ENCODE results near the gene RBM41. TPM values are rescaled to one million over a fixed set of nuclear protein-coding genes. Genes with fewer than 3 reads are reported as not detected.
A peak's percentile ranks its signal among the peaks of the same experiment; 100 is the strongest.
"Not testable (repeated sequence)": the region's sequence is repeated elsewhere in the genome, so short reads cannot be mapped to it uniquely, and the experiment has no call there.

The RBM41 gene
- 36.1 TPM for polyA plus RNA-seq (ENCODE audit: insufficient read length)
- long read RNA-seq, donor 1, result 0 reads
- long read RNA-seq, donor 2, partial matches to known transcripts, result 10 of 12 reads
- long read RNA-seq, donor 2, other reads (novel, unspliced or antisense), result 0 of 12 reads
- long read RNA-seq, donor 3, result 0 reads
- long read RNA-seq, donor 4, partial matches to known transcripts, result 0 of 1 reads
- long read RNA-seq, donor 4, other reads (novel, unspliced or antisense), result 0 of 1 reads
- long read RNA-seq, donor 5, result 0 reads
- long read RNA-seq, donor 6, partial matches to known transcripts, result 0 of 3 reads
- long read RNA-seq, donor 6, other reads (novel, unspliced or antisense), result 0 of 3 reads
- long read RNA-seq, donor 7, partial matches to known transcripts, result 19 of 20 reads
- long read RNA-seq, donor 7, other reads (novel, unspliced or antisense), result 0 of 20 reads
- long read RNA-seq, donor 8, result 0 reads

DNA sequence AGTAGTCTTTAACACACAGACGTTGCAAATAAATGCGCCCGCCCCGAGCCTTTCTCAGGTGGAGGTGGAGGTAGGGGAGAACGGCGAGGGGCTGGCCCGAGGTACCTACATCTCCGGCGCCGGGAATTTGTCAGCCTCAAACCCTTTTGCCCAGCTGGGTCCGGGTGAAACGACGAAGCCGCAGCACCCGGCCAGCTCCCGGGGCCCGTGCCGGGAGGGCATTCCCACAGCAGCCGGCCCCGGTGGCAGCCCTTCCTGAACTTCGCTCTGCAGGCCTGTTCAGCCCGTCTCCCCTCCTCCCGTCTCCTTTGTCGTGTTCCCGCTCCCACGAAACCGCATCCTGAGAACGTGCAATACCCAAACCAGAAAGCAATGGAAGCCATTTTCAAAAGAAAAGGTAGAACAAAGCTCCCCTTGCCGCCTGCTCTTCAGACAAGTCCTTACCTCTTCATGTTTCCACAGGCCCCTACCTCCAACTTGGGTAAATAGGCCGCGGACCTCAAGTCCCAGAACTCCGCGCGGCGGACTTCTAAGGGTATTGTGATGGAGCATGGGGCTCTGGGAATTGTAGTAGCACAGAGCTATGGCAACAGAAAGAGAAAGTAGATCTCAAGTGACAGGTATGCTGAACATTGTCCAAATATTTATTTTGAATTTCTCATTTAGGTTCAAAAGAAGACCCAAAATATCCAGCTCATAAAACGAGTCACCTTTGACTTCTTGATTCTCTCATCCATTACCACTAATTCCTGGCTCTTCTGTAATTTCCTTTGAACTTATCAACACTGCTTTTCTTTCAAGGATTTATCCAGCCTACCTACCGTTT lies at the start of gene RBM41:
TSS of gene RBM41 (minus strand) at position 501 of the 826 bp plus-strand sequence. CDS start at position 452, 49 bp downstream.
- DNase-seq, result peak; percentile 78

DNA sequence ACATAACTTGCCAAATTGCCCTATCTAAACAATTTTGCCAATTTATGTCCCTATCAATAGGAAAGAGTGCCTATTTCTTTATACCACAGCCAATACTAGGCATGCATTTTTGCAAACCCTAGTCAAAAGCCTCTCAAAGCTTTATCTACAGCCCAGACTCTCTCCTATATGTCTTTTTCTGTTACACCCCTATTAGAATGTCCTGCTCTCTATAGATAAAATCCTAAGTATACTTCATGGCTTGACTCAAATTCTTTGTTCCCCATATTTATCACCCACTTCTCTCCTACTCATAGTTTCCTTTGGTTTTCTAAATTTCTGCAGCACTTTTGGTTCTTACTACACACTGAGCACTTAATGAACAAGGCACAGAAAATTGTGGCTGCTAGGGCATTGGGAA lies 49.6 kb upstream of the RBM41 start:
- DNase-seq, result no peak

DNA sequence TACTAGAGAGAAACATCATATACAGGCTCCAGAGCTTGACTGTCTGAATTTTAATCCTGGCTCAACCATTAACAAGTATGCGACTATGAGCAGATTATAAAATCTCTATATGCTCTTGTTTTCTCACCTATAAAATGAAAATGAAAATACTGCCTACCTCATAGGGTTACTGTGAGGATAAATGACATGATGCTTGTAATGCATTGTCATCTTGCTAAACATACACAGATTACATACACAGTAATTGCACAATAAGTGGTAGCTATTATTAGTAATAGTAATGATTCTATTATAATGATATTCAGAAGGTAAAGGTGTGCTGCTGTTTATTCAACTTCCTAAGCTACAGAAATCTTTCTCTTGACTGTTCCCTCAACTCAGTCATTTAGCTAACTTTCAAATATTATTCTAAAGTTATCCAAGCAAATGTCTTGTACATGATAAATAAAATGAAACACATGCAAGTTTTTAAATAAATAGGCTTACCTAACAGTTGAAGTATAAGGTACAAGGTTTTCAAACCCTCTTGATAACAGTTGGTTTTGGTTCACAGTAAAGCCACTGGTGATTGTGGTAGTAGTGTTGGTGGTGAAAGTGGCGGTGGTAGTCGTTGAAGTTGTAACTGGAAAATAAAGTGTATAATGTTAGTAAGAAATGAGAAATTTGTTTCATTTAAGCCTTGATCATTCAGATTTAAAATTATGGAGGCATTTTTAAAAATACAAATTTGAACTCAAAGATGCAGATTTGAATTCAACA lies 48.7 kb upstream of the RBM41 start:
- no peak for DNase-seq

DNA sequence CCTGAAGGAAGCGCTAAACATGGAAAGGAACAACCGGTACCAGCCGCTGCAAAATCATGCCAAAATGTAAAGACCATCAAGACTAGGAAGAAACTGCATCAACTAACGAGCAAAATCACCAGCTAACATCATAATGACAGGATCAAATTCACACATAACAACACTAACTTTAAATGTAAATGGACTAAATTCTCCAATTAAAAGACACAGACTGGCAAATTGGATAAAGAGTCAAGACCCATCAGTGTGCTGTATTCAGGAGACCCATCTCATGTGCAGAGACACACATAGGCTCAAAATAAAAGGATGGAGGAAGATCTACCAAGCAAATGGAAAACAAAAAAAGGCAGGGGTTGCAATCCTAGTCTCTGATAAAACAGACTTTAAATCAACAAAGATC lies 39.0 kb upstream of the RBM41 start:
- DNase-seq, result not testable (repeated sequence)

DNA sequence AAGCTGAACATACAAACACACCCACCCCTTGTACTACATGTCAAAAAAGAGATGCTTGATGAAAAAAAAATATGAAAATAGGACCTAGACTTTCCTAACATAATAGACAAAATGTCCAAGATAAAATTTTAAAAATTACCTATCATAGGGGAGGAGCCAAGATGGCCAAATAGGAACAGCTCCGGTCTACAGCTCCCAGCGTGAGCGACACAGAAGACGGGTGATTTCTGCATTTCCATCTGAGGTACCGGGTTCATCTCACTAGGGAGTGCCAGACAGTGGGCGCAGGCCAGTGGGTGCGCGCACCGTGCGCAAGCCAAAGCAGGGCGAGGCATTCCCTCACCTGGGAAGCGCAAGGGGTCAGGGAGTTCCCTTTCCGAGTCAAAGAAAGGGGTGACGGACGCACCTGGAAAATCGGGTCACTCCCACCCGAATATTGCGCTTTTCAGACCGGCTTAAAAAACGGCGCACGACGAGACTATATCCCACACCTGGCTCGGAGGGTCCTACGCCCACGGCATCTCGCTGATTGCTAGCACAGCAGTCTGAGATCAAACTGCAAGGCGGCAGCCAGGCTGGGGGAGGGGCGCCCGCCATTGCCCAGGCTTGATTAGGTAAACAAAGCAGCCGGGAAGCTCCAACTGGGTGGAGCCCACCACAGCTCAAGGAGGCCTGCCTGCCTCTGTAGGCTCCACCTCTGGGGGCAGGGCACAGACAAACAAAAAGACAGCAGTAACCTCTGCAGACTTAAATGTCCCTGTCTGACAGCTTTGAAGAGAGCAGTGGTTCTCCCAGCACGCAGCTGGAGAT lies 37.2 kb upstream of the RBM41 start:
- not testable (repeated sequence) for DNase-seq

DNA sequence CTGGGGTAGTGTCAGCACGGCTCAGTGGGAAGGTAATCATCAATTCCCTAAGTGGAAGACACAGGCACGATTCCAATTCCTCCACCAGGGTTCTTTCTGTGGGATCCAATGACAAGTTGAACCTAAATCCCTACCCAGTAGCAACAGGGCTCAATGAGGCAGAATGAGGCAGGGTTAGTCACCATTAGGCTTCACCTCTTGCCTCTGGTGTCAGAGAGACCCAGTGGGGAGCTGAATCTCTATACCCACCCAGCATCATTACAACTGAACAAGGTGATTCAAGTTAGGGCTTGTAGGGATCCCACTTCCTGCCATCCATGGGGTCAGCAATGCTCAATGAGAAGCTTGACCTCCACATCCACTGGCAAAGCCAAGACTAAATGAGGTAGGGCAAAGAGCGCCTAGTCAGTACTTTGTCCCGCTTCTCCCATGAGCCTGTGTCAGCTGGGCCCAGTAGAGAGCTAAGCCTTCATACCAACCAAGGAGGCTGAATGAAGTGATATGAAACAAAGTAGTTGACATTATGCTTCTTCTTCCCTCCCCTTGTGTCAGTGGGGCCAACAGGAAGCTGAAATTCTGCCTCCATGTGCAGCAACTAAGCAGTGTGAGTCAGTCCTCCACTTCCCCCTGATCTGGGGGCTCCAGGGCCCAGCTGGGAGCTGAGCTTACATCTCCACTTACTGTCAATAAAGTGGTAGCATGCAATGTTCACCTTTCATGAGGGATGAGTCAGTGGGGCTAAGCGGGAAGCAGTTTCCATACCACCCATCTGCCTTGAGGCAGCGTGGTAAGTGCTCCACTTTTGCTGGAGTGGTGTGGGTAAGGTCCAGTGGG lies 36.4 kb upstream of the RBM41 start:
- DNase-seq, result no peak

DNA sequence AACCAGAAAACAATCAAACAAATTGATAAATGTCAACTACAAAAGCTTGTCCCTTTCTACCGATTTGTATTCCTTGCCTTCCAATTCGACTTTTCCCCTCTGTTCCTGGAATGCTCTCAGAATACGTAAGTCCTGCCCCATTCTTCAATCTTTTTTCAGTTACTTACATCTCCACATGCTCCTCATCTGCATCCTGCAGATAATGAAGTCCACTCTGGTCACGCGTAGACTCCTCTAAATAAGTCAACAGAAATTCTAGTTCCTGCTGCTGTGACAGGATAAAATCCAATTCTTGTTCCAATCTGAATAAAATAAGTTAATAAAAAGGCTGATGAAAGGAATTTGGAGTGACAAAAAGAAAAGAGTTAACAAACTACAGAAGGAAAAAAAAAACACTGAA lies 34.4 kb upstream of the RBM41 start:
- DNase-seq, result no peak

DNA sequence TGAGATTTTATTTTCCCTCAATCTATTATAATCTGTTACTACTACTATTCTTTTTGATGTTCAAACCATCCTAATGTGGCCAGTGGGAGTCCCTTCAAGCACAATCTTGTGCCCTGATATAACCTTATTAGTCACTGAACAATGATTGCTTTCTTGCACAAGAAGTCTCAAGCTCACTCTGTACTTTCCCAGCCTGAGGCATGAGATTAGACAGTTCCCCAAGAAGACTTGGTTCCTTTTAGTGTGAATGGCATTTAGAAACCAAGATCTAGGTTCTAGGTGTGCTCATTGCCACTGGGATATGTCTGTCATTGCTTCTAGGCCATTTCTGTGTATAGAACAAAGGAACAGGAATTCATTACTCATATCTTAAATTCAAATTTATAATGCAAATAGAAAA lies 28.0 kb upstream of the RBM41 start:
- DNase-seq, result no peak

DNA sequence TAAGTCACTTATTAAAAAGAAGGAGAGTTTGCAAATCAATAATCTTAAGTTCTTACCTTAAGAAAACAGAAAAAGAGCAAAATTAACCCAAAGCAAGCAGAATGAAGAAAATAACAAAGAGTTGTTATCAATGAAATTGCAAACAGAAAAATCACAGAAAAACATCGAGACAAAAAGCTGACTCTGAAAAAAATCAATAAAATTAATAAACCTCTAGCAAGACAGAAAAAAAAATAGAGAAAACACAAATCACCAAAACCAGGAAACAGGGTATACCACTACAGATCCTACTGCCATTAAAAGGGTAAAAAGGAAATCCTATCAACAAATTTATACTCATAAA lies 17.3 kb upstream of the RBM41 start:
- no peak for DNase-seq

DNA sequence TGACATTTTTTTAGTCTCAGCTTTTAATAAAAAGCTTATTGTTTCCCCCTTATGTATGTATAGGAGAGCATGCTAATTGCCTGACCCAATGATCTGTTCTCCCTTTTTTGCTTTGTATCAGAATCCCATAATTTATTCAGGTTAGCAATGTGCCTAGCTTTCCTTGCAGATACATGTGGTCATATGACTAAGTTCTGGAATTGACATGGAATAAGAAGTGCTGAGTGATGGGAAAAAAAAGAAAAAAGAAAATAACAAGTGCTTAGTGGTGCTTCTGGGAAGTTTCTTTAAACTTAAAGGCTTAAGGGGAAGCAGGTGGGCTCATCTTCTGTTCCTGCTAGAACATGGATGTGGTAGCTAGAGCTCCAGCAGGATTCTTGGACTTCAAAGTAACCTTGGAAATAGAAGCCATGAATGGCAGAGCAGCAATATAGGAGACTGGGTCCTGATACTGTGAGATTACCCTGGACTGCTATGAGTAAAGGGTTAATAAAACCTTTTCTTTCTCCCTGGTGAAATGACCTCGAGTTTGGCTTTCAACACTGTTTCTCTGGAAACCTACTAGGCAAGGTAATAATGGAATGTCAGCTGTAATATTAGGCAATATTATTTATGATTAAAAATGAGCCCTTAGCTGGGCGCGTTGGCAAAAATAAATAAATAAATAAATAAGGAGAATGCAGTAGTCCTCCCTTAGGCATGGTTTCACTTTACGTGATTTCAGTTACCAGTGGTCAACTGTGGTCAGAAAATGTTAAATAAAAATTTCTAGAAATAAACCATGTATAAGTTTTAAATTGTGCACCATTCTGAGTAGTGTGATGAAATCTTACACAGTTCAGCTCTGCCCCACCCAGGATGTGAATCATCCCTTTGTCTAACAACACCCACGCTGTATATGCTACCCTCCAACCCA lies 16.7 kb upstream of the RBM41 start:
- DNase-seq, result no peak

DNA sequence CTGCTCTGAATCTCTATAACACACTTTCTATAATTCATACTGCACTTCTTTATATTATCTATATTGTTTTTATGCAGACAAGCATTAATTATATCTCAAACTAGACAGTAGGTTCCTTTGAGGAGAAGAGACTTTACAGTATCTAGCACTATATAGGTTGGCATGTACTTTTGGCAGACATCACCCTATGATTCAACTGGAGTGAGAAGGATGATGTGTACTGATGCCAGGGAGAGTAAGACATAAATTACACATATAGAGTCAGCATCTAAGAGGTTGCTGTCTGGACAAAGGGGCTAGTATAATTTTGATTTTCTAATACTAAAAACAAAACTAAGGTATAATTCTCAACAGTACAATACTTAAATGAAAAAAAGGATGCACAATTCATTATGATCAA lies 5.1 kb upstream of the RBM41 start:
- no peak for DNase-seq

DNA sequence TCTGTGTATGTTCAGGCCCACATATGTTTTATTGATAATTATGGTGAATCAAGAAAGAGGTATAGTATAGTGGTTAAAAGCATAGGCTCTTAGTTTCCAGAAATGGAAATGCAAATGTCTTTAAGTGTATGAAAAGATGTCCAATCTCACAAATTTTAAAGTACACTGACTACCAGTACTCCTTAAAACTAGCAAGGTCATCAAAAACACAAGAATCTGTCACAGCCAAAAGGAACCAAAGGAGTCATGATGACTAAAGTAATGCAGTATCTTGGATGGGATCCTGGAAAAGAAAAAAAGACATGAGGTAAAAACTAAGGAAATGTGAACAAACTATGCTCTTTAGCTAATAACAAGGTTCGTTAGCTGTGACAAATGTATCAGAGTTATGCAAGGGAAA lies 661 bp upstream of the RBM41 start:
- DNase-seq, result no peak

DNA sequence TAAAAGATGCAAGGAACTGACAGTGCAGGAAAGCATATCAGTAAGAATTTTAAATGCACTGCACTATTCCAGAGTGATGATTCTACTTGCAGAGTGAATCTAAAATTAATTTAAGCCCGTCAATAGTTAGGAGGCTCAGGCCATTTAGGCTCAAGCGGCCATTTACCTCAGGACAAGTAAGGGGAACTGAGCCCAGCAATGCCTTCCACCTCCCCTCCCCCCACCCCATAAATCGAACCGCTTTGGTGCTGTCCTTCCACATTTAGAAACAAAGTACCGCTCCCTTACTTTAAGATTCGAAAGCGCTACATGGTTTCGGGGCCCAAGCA lies 665 bp downstream of the RBM41 start:
- DNase-seq, result peak; percentile 14

DNA sequence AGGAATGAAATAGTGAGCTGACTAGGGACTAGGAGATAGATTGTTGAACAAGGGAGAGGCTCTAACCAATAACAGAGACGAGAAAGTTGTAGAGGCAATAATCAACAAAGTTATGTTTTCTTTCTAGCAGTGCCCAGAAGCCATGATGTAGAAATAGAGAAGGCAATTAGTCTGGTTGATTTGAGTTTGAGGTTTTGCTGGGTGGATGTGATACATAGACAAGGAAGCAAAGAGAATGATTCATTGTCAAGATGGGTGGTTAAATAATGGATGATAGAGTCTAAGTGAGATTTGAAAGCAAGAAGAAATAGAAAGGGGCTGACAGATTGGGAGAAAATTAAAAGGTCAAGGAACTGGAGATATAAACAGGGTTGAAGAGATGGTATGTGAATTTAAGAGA lies 11.2 kb downstream of the RBM41 start:
- DNase-seq, result no peak

DNA sequence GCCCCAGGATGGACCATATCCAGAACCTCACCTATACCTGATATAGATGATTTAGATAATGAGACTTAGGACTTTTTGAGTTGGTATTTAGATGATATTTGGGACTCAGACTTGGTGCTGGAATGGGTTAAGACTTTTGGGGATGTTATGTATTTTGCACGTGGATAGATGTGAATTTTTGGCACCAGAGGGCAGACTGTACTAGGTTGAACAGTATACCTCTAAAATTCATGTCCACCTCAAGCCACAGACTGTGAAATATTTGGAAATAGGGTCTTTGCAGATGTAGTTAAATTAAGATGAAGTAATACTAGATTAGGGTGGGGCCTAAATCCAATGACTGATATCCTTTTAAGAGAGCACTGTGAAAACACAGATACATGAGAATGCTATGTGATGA lies 15.6 kb downstream of the RBM41 start:
- DNase-seq, result no peak

DNA sequence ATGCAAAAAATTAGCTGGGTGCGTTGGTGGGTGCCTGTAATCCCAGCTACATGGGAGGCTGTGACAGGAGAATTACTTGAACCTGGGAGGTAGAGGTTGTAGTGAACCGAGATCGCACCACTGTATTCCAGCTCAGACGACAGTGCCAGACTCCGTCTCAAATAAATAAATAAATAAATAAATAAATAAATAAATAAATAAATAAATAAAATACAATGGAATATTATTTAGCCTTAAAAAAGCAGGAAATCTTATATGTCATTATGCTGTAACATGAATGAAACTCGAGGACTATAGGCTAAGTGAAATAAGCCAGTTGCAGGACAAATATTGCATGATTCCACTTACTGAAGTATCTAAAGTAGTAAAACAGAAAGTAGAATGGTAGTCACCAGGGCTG lies 42.5 kb downstream of the RBM41 start:
- no peak for DNase-seq

DNA sequence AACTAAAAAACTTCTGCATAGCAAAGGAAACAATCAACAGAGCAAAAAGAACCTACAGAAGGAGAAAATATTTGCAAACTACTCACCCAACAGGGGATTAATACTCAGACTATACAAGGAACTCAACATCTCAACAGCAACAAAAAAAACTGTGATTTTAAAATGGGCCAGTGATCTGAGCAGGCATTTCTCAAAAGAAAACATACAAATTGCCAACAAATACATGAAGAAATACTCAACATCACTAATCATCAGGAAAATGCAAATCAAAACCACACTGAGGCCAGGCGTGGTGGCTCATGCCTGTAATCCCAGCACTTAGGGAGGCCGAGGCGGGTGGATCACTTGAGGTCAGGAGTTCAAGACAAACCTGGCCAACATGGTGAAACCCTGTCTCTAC lies 60.9 kb downstream of the RBM41 start:
- DNase-seq, result not testable (repeated sequence)

DNA sequence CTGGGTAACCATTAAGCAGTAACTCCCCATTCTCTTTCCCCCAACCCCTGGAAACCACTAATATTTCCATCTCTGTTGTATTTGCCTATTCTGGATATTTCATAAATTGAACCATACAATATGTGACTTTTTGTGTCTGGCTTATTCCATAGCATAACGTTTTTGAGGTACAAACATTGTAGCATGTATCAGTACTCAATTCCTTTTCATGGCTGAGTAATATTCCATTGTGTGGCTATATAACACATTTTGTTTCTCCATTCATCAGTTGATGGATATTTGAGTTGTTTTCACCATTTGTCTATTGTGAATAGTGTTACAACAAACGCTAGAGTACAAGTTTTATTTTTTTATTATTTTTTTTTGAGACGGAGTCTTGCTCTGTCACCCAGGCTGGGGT lies 63.6 kb downstream of the RBM41 start:
- DNase-seq, result no peak

DNA sequence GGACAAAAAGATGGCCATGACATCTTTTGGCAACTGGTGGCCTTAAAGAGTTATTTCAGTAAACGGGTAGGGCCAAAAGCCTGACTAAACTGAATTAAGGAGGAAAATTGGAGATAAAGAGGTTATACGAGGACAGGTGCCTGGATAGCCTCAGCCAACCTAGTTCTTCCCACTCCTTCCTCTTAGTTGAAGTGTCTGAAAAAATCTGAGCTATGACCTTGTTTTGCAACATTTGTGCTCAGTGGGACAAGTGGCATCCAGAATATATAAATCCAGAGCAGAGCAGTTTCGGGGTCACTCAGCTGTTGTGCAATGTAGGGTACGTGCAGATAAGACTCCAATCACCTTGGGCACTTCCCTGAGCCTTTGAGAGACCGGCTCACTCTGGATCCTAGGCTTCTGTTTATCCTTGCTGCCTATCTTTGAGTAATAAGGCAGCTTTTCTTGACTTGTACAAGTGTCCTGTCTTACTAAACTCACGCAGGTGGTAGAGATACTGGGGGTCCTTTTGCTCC lies 68.4 kb downstream of the RBM41 start:
- no peak for DNase-seq

DNA sequence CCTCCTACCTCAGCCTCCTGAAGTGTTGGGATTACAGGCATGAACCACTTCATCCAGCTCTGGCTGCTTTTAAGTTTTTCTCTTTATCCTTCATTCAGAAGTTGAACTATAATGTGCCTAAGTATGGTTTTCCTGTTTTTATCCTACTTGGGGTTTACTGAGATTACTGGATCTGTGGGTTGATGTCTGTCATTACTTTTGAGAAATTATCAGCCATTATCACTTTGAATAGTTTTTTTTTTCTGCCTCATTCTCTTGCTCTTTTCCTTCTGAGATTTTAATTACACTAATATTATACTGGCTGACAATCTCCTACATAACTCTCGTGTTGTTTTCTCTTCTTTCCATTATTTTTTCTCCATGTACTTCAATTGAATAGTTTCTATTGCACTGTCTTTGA lies 71.0 kb downstream of the RBM41 start:
- DNase-seq, result no peak

All from left kidney (tissue), 8 donors.